Chondrocyte (in vitro differentiated cells): ENCODE data around the gene CT45A2. TPM values are rescaled to one million over a fixed set of nuclear protein-coding genes. Genes with fewer than 3 reads are reported as not detected.
"Not testable (repeated sequence)": the region's sequence is repeated elsewhere in the genome, so short reads cannot be mapped to it uniquely, and the experiment has no call there.

Source experiments
- DNase-seq: peaks from one replicate; pipeline ENCODE4 v3.0.0; 2021; ENCODE audit warnings: mixed read lengths, low spot score
- H3K27ac Mint-ChIP-seq: one replicate; pipeline ENCODE4 v1.8.0; 2021; ENCODE audit warnings: mild to moderate bottlenecking, moderate library complexity, mixed read lengths; ENCODE audit not compliant: unreplicated experiment
- H3K27me3 Mint-ChIP-seq: 2 replicates; pipeline ENCODE4 v1.8.0; 2021; ENCODE audit warnings: low read depth, mixed read lengths
- H3K36me3 Mint-ChIP-seq: 2 replicates; pipeline ENCODE4 v1.8.0; 2021; ENCODE audit warnings: low read depth, mixed read lengths
- H3K4me1 Mint-ChIP-seq: 2 replicates; pipeline ENCODE4 v1.8.0; 2021; ENCODE audit warnings: low read depth, mild to moderate bottlenecking, mixed read lengths
- H3K4me3 Mint-ChIP-seq: one replicate; pipeline ENCODE4 v1.8.0; 2021; ENCODE audit warnings: mild to moderate bottlenecking, moderate library complexity, mixed read lengths; ENCODE audit not compliant: unreplicated experiment
- H3K9me3 Mint-ChIP-seq: 2 replicates; pipeline ENCODE4 v1.8.0; 2021; ENCODE audit warnings: low read depth, mixed read lengths
- long read RNA-seq: library from polyadenylated mRNA; stranded (forward); transcript quantifications from one replicate; pipeline ENCODE4 v2.0.0, GENCODE V29; 2021
- total RNA-seq: library from RNA; stranded (reverse); gene quantifications from 3 replicates; pipeline ENCODE4 v1.2.1, GENCODE V29; 2021

CT45A2 gene, protein sequence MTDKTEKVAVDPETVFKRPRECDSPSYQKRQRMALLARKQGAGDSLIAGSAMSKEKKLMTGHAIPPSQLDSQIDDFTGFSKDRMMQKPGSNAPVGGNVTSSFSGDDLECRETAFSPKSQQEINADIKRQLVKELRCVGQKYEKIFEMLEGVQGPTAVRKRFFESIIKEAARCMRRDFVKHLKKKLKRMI
- total RNA-seq = not detected in 3 replicates
- long read RNA-seq = 0 reads

DNA sequence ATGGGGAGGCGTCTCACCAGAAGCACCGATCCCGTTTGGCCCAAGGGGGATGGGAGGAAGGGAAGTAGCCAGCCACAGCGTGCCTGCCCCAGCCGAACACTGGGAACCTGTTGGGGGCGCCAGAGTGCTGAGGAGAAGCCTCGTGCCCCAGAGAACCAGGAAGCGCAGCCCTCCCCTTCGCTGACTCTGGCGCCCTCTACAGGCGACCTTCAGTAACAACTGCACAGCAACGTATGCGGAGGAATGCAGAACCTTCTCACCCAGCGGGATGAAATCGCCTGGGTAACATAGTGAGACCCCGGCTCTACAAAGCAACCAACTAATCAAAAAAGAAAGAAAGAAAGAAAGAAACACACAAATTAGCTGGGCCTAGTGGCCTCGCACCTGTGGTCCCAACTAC is at the start of gene CT45A2:
Gene CT45A2 (minus strand): TSS at position 101 of the 400 bp plus-strand sequence. CDS start 3,747 bp downstream, outside the sequence.
- H3K4me1 Mint-ChIP-seq, H3K9me3 Mint-ChIP-seq, H3K27me3 Mint-ChIP-seq, H3K36me3 Mint-ChIP-seq, DNase-seq, H3K27ac Mint-ChIP-seq, H3K4me3 Mint-ChIP-seq: not testable (repeated sequence)

DNA sequence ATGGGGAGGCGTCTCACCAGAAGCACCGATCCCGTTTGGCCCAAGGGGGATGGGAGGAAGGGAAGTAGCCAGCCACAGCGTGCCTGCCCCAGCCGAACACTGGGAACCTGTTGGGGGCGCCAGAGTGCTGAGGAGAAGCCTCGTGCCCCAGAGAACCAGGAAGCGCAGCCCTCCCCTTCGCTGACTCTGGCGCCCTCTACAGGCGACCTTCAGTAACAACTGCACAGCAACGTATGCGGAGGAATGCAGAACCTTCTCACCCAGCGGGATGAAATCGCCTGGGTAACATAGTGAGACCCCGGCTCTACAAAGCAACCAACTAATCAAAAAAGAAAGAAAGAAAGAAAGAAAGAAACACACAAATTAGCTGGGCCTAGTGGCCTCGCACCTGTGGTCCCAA is 34.6 kb upstream of the CT45A2 start, which contains the start of gene CT45A8:
Gene CT45A8 (minus strand): TSS at position 101 of the 400 bp plus-strand sequence. CDS start 3,755 bp downstream, outside the sequence.
- H3K9me3 Mint-ChIP-seq, H3K4me1 Mint-ChIP-seq, H3K27me3 Mint-ChIP-seq, DNase-seq, H3K36me3 Mint-ChIP-seq, H3K4me3 Mint-ChIP-seq, H3K27ac Mint-ChIP-seq: not testable (repeated sequence)

DNA sequence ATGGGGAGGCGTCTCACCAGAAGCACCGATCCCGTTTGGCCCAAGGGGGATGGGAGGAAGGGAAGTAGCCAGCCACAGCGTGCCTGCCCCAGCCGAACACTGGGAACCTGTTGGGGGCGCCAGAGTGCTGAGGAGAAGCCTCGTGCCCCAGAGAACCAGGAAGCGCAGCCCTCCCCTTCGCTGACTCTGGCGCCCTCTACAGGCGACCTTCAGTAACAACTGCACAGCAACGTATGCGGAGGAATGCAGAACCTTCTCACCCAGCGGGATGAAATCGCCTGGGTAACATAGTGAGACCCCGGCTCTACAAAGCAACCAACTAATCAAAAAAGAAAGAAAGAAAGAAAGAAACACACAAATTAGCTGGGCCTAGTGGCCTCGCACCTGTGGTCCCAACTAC is 17.4 kb upstream of the CT45A2 start, which contains the start of gene CT45A7:
Gene CT45A7 (minus strand): TSS at position 101 of the 400 bp plus-strand sequence. CDS start 3,747 bp downstream, outside the sequence.
- H3K27ac Mint-ChIP-seq, H3K27me3 Mint-ChIP-seq, H3K4me1 Mint-ChIP-seq, H3K4me3 Mint-ChIP-seq, H3K36me3 Mint-ChIP-seq, H3K9me3 Mint-ChIP-seq, DNase-seq: not testable (repeated sequence)

DNA sequence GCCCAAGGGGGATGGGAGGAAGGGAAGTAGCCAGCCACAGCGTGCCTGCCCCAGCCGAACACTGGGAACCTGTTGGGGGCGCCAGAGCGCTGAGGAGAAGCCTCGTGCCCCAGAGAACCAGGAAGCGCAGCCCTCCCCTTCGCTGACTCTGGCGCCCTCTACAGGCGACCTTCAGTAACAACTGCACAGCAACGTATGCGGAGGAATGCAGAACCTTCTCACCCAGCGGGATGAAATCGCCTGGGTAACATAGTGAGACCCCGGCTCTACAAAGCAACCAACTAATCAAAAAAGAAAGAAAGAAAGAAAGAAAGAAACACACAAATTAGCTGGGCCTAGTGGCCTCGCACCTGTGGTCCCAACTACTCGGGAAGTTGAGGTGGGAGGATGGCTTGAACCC is 17.1 kb downstream of the CT45A2 start, which contains the start of gene CT45A6:
Gene CT45A6 (minus strand): TSS at position 101 of the 400 bp plus-strand sequence. CDS start 3,794 bp downstream, outside the sequence.
- H3K36me3 Mint-ChIP-seq, DNase-seq, H3K27ac Mint-ChIP-seq, H3K4me3 Mint-ChIP-seq, H3K9me3 Mint-ChIP-seq, H3K27me3 Mint-ChIP-seq, H3K4me1 Mint-ChIP-seq: not testable (repeated sequence)

DNA sequence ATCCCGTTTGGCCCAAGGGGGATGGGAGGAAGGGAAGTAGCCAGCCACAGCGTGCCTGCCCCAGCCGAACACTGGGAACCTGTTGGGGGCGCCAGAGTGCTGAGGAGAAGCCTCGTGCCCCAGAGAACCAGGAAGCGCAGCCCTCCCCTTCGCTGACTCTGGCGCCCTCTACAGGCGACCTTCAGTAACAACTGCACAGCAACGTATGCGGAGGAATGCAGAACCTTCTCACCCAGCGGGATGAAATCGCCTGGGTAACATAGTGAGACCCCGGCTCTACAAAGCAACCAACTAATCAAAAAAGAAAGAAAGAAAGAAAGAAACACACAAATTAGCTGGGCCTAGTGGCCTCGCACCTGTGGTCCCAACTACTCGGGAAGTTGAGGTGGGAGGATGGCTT is 34.4 kb downstream of the CT45A2 start, which contains the start of gene CT45A5:
Gene CT45A5 (minus strand): TSS at position 101 of the 400 bp plus-strand sequence. CDS start 3,774 bp downstream, outside the sequence.
- DNase-seq, H3K9me3 Mint-ChIP-seq, H3K36me3 Mint-ChIP-seq, H3K4me1 Mint-ChIP-seq, H3K27me3 Mint-ChIP-seq, H3K27ac Mint-ChIP-seq, H3K4me3 Mint-ChIP-seq: not testable (repeated sequence)

DNA sequence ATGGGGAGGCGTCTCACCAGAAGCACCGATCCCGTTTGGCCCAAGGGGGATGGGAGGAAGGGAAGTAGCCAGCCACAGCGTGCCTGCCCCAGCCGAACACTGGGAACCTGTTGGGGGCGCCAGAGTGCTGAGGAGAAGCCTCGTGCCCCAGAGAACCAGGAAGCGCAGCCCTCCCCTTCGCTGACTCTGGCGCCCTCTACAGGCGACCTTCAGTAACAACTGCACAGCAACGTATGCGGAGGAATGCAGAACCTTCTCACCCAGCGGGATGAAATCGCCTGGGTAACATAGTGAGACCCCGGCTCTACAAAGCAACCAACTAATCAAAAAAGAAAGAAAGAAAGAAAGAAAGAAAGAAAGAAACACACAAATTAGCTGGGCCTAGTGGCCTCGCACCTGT is 51.7 kb downstream of the CT45A2 start, which contains the start of gene CT45A3:
Gene CT45A3 (minus strand): TSS at position 101 of the 400 bp plus-strand sequence. CDS start 3,747 bp downstream, outside the sequence.
- not testable (repeated sequence) for DNase-seq, H3K27ac Mint-ChIP-seq, H3K36me3 Mint-ChIP-seq, H3K4me1 Mint-ChIP-seq, H3K27me3 Mint-ChIP-seq, H3K4me3 Mint-ChIP-seq, H3K9me3 Mint-ChIP-seq

Other genes with a start within 250 kb of the CT45A2 start
- not detected in 3 replicates for gene CT45A1, start 106.4 kb downstream of the CT45A2 start, total RNA-seq
- gene CT45A3, start 51.8 kb downstream of the CT45A2 start, total RNA-seq = not detected in 3 replicates
- not detected in 3 replicates for gene CT45A5, start 34.5 kb downstream of the CT45A2 start, total RNA-seq
- not detected in 3 replicates for gene CT45A6, start 17.2 kb downstream of the CT45A2 start, total RNA-seq
- gene CT45A7, start 17.3 kb upstream of the CT45A2 start, total RNA-seq = not detected in 3 replicates
- gene CT45A8, start 34.5 kb upstream of the CT45A2 start, total RNA-seq = not detected in 3 replicates
- not detected in 3 replicates for gene CT45A9, start 51.8 kb upstream of the CT45A2 start, total RNA-seq
- not detected in 3 replicates for gene CT45A10, start 73.4 kb upstream of the CT45A2 start, total RNA-seq
- gene SAGE1, start 73.7 kb upstream of the CT45A2 start, total RNA-seq = not detected in 3 replicates
- 25.4 to 28.9 TPM (median 27.6 TPM) in 3 replicates for gene MMGT1, start 154.0 kb upstream of the CT45A2 start, total RNA-seq
- 19.0 to 20.7 TPM (median 20.4 TPM) in 3 replicates for gene SLC9A6, start 165.4 kb upstream of the CT45A2 start, total RNA-seq